GM19467 (cell line): ENCODE results near the gene NFIA.
"Not testable (repeated sequence)": the region's sequence is repeated elsewhere in the genome, so short reads cannot be mapped to it uniquely, and the experiment has no call there.

ENCODE experiments used
- ATAC-seq: cut with Tn5 transposase; IDR thresholded peaks from one replicate; pipeline ENCODE4 v1.9.1; 2021; ENCODE audit warnings: mild to moderate bottlenecking, moderate library complexity; ENCODE audit not compliant: unreplicated experiment

The NFIA gene

DNA sequence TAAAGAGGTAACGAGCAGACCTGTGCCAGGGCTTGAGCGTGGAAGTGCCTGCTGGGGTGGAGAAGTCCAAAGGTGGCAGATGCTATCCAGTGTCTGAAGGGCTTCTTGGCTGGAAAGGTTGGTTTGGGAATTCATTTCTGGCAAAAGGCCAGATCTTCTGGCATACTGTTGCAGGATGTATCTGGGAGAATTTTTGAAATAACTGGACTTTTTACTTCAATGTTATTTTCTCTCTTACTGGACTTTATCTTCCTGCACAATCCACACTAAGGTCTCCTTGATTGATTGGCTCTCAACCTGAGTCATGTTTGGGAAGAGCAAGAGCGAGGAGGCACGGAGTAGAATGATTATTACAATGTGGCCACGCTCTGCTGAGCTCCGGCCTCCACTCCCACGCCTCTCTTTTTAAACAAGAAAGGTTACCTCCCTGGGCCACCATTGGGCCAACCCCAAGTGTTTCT, 364.2 kb downstream of the NFIA start:
- ATAC-seq = no peak

DNA sequence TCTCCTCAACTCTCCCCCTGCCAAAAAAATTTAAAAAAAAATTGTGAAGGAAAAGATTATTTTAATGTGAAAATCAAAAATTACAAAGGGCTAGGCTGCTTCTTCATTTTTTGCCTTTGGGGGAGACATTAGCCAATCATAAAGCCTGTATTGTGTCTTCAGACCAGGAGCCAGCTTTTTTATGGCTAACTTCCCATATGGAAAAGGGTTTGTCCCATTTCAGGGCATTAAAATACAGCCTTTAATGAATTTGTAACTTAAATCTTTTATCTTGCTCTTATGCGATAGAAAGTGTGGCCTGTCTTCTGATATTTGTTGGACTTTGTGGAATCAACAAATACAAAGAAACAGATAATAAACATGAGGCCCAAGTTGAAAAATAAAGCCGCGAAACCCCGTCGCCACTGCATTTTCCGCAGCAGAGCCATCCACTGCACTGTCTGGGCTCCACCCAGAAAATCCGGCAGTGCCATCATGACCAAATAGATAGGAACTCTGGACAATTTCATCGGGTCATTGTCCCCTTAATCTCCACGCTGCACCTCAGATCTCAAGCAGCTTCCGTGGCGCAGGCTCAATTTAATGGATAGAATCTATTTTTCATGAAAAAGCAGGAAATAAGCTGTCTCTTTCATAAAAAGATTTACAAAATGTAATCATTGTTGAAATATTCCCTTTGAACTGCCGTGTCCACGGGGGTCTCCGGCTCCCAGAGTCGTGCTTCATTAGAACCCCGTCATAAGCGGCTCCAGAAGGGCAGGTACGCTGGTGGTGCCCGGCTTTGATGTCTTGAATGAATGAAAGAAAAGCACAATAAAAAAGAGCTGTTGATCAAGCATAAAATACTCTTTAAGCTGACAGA, 365.0 kb downstream of the NFIA start:
- ATAC-seq = no peak

DNA sequence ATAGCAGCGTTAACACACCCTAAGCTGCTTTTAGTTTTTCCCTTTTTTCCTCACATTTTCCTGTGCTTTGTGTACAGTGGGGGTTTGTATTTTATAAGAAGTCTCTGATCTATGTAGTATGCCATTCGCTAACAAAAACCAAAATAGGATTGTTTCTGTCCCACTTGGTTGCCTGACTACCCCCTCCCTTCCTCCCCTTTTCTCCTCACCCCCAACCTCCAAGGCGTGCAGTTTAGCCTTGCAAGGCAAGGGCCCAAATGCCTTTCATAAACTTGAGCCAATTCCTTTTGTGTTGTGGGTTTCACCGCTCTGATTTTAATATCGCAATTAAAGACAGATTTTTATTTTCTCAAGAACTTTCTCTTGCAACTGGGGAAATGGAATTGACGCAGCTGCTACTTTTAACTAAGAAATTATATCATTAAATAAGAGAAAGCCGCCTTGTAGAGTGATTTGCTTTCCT, 365.6 kb downstream of the NFIA start:
- no peak for ATAC-seq

DNA sequence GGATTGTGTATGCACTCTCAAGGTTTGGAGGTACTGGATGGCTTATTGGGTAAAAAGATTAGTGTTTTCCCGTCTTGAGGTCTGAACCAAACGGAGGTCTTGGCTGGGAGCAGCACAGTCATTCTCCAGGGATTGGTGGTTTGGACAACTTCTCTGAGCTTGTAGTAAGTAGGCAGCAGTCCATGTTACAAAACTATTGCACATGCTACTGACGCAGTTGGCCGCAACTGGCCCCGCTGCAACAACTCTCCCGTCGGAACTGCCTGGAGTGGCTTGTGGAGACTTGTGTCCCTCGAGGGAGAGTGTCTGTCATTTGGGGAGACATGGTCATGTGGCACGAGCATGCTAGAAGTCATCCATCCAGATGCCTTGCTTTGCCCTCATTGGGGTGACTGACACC, 366.6 kb downstream of the NFIA start:
- no peak for ATAC-seq

DNA sequence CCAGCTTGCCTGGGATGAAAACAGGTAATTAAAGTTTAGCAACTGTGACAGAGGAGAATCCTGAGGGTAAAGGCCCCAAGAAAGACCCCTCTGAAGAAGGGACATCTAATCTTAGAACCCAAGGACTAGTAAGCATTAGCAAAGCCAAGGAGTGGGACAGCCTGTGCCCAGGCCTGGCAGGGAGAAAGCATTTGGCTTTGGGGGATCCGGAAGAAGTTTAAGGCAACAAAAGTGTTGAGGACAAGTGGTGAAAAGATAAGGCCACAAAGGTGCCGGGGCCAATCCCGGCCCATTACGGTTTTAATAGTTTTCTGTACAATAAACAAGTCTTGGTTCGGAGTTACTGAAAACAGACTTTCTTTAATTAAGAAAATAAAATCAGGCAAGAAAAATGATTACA, 367.0 kb downstream of the NFIA start:
- no peak for ATAC-seq

DNA sequence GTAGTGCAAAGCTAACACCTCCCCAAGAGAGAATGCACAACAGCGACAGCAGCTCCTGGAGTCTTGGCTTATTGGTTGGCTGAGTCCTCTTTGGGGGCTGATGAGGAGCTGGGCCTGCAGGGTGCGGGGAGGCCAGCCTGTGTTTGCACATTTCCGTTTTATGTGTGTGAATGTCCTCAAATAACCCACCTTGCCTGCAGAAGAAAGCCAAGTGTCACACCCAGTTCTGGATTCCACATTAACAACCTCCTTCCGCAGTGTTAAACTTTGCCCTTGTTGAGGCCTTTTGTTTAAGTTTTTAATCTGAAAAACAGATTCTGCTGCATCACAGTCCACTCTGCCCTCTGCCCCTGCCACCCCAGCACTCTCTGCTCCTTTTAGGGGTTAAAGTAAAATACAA, 368.1 kb downstream of the NFIA start:
- ATAC-seq = no peak

DNA sequence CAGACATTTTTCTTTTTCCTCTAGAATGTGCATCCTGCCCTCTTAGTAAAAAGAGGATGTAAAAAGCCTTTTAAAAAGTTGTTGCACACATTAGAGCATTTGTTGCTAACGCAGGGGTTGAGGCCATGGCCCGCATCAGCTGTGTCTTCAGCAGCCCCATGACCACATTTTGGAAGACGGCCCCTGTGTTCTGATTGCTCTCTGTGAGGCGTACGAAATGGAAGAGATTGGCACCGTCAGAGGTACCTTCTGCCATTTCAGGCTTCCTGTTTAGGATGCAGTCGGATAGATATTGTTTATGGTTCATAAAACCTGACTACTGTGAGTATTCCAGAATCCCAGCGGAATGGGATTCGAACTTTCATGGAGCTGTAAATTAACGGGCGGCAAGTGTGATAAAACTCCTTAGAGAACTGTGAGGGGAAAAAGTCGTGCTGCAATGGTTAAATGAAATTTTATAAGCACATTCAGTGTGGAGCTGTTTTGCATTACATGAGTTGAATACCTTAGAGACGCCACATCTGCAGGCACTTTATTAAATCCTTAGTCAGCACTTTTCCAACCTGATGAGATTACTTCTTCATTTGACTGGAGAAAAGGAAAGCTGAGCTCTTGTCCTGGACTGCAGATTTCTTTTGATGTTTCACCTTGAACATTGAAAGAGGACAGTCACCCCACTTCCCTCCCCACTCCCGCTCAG, 368.7 kb downstream of the NFIA start:
- ATAC-seq = no peak

DNA sequence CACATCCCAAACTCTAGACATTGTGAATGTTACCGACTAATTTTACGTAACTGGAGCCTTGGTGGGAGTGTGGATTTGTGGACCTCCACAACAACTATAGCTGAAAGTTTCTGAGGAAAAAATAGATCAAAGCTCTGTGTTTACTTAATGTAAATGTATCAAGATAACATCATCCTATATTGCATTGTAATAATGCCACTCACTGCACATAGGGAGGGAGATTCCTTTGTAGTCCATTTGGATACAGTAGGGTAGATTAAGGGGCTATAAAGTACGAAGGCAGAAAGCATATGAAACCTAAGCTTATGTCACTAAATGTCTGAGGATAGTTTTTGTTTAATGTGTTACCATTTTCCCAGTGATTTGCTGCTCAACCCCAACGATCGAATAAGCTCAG, 369.2 kb downstream of the NFIA start:
- no peak for ATAC-seq

DNA sequence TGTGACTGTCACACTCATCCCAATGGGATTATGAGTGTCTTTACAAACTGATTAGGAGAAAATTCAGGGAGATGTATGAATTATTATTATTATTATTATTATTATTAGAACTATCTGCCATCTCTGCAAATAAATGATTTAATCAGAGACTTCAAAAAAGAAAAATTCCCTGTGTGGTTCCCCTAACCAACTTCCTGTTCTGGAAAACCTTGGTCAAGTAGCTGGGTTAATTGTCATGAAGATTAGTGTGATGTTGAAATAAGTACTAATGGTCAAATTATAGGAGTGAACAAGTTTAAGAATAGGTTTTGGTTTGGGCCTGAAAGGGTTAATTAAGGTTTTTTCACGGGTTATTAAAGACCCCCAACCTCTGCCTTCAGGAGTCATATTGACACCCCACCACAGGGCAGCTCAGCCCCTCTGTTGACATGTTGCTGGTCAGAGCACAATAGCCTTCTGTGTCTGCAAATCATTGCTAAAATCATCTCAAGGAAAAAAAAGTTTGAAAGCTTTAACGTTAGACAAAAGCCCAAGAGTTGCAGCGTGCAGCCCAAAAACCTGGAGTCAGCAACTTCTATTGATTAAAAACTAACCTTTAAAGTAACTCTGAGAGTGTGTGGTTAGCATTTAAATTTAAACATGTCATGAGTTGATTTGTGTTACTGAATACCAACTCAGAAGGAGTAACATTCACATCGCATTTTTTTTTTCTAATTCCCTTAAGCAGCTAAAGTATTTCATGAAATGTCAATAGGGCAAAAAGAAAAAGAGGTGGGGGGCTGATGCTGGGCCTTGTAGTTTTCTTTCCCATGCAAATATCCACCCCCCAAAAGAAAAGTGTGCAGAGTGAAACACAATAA, 370.0 kb downstream of the NFIA start:
- no peak for ATAC-seq

DNA sequence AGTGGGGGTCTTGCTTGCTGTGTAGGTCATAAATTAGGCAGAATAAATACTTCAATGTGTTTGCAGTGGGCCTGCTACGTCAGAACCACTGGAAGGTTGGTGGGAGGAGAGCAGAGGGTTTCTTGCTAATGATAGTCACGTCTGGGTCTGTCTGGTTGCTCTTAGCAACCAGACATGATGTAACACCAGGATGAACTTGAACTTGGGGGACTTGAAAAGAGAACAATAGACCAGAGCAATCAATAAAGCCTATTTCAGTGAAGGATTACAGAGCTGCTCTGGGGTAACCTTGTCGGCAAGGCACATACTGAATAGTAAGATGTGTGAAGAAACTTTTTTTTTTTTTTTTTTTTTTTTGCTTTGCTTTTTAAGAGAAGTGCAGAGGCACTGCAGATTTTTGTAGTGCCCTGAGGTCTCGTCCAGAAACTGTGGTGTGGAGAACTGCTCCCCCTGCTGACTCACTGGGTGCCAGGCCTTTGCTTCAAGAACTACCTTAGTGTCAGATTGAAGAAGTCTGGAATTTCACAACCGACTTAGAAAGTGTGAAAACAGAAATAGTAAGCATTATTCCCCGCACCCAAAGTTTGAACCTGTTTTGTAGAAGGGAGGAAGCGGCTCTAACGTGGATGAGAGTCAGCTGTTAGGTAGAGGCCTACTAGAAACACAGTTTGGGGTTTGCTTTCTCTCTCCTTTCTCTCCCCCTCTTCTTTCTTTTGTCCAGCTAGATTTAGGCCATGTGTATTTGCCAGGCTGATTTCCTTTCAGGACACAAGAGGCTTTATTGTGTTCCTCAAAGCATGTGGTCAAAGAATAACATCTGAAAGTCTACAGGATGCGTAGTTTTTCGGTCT, 371.0 kb downstream of the NFIA start:
- ATAC-seq = peak; percentile 84

DNA sequence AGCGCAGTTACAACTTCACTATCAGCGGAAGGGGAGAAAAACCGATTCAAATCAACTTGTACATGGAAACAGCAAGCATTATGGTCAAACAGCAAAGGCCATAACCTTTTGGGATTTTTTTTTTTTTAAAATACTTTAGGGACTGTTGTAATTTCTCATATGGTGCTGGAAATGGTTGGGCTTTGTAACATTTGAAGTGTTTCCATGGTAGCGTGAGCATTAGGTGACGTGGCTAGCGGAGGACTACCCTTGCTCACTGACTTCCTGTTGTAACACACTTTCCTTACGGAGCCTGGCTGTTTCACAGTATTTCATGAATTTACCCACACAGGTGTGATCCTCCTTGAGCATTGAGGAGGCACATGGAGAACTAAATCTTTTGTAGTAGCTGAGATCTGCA, 373.0 kb downstream of the NFIA start:
- ATAC-seq = no peak

DNA sequence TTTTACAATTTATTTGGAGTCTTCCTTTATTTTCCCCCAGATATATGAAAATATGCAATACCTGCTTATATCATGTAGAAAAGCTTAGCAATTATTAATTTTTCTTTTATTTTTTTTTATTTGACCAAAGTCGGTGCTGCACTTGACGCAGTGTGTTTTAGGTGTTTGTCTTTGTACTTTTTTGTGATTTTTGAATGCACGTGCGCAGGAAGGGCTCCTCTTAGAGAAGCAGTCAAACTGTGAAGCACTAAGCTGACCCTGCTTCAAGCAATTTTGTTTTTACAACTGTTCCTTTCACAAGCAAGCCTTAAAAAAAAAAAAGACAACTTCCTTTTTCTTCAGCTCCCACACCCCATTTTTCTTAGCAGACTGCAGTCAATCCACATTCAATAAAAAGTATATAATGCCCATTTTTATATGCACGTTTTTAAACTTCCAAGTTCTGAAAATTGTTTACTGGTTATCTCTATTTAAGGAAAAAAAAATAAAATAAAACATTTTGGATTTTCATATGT, 375.2 kb downstream of the NFIA start:
- no peak for ATAC-seq

DNA sequence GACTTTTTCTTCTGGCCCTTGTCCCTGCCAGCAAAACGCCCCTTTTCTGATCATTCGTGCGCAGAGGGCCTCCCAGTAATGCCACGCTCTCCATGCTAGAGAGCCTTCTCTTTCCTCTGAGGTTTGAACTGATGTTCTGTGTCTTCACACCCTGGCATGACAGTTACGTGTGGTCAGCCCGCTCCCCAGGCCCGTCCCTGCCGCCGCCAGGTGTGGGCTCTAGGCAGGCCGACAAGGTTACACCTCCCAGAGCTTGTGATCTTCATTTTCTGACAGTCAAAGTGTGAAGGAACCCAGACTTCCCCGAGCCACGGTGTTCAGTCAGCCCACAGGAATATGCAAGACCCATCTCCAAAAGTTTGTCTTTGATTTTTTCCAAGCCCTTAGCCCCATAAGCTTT, 377.0 kb downstream of the NFIA start:
- no peak for ATAC-seq

DNA sequence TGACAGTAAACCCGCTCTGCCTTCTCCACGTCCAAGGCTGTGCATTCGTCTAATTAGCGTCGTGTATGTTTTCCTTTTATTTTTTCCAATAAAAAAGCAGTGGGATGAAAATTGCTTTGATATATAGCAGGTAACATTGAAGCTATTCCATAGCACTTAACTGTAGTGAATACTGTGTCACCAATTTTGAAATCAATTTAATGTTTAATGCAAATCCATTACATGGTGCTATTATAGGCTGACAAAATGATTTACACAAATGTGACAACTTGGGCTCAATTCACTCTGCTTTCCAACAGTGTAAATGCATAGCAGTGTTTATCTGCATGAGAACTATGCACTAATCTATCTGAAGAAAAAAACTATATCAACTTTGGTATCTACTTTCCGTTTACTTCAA, 377.8 kb downstream of the NFIA start:
- no peak for ATAC-seq

DNA sequence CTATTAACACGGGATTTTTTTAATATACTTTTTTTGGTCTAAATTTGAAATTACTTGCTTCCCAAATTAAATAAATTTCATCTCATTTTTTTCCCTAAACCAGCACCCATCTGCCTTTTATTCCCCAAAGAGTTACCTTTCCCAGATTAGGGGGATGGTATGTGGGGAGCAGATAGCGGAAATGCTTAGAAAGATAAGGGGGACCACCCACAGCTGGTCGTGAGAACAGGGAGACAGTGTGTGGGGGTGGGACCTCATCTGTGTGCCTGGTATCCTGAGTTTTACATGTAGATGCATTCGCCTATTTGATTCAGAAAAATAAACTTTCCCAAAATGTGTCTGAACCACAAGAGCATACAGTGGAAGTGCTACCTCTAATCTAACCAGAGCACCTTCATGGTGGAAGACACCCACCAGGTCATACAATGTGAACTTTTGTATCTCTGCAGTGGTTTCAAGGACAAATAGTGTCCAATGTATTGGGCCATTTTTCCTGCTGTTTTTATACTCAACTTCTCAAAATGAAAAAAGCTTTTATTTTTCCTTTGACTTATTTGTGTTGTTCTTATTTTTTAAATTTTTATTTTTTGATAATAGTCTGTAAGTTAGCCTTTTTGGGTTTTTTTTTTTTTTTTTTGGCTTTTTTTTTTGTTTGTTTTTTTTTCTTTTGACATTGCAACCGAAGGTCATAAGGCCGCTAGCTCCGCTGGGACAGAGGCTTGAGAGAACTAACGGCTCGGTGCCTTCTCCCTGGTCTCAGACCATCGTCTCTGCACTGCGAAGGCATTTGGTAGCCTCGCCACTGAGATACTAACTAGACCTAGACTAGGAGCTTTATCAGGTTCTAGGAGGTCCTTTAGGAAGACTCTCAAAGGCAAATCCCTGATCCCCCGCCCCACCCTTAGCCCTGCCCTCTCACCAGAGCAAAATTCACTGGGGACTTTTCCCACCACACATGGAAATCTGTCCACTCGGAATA, 379.3 kb downstream of the NFIA start:
- ATAC-seq = no peak

DNA sequence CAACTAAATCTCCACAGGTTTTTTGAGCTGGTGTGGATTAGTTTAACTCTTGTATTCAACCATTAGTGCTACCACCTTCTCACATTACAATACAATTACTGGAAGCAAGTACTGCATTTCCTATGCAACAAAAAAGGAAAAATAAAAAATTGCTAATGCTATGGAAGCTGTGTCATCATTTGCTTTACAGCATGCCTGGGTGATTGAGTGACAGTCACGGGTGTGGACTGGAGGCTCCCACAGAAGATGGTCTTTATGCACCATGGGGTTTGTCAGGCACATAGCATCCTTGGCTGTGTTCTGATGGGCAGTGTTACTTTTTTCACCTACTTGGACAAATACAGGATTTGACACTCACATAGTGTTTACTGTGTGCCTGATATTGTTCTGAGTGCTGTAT, 380.3 kb downstream of the NFIA start:
- ATAC-seq = no peak

DNA sequence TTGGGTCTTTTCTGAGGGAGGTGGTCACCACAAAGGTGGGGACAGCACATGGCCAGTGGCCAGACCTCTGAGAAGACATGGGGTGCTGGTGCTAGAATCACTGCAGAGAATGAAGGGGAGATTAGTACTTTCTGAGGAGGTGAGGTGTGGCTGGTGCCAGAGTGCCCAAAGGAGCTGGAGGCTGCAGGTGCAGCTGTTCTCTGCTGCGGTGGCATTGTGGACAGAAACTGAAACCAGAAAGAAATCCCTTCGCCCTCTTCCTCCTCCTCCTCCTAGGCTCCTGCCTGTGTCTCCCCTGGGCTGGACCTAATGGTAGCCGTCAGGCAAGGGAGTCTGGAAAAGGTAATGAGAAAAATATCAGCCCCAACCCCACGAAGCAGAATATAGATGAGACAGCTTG, 380.9 kb downstream of the NFIA start:
- no peak for ATAC-seq

DNA sequence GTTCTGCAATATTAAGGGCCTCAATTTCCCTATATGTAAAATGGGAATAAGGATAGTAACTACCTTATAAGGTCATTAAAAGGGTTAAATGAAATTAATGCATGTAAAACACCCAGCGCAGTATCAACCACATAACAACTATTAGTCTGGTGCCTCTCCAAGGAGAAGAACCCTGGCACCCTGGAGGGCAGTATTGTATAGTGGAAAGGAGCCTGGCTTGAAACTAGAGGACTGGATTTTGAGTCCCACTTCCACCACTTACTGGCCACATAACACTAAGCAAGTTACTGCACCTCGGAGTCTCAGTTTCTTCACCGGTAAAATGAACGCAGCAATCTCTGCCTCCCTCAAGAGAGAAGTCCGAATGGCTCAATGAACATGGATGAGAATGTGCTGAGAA, 385.5 kb downstream of the NFIA start:
- not testable (repeated sequence) for ATAC-seq

DNA sequence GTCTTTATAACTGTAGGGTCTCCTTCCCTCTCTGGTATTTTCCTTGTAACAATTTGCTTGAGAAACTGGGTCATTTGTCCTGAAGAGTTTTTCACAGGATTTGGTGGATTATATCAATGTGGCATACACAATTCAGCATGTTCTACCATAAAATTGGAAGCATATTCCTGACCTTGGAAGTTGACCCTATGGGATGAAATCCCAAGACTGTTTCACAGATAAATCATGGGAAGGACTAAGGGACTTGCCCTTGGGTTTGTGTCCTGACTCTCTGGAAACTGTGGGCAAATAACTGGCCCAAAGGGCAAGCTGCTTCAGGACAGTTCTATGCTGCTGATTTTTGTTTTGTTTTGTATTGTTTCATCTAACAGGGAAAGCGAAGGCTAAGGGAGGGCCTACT, 387.0 kb downstream of the NFIA start:
- ATAC-seq = no peak
